ENCODE data around the gene NAA25.

DNA sequence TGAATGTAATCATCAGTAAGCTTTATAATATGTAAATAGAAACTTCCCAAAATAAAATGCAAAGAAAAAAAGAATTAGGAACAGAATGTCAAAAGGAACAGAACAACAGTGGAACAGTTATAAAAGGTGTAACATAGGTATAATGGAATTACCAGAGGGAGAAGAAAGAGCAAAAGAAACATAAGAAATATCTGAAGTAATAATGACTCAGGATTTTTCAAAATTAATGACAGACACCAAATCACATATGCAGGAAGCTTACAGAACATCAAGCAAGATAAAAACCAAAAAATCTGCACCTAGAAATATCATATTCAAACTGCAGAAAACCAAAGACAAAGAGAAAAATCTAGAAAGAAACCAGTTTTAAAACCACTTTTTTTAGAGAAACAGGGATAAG lies 131.7 kb downstream of the NAA25 start:
- TF ChIP-seq FOXJ3 (CRISPR knock-in tag; IDR thresholded peaks at IDR 0.05) (no peak), NRF1 (IDR thresholded peaks at IDR 0.05; ENCODE audit: low read depth, low read length) (no peak), EP300 (IDR thresholded peaks at IDR 0.05; ENCODE audit: borderline replicate concordance in 1 of 2, low read depth in 1 of 2, low read length in 1 of 2) (no peak), RAD21 (IDR thresholded peaks at IDR 0.05; ENCODE audit: low read length) (no peak), FOSL2 (IDR thresholded peaks at IDR 0.05; ENCODE audit: borderline replicate concordance, low read depth) (no peak)
- TF ChIP-seq, protein P1, sequence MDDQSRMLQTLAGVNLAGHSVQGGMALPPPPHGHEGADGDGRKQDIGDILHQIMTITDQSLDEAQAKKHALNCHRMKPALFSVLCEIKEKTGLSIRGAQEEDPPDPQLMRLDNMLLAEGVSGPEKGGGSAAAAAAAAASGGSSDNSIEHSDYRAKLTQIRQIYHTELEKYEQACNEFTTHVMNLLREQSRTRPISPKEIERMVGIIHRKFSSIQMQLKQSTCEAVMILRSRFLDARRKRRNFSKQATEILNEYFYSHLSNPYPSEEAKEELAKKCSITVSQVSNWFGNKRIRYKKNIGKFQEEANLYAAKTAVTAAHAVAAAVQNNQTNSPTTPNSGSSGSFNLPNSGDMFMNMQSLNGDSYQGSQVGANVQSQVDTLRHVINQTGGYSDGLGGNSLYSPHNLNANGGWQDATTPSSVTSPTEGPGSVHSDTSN (IDR thresholded peaks at IDR 0.05) = no peak
- TF ChIP-seq, protein P2, sequence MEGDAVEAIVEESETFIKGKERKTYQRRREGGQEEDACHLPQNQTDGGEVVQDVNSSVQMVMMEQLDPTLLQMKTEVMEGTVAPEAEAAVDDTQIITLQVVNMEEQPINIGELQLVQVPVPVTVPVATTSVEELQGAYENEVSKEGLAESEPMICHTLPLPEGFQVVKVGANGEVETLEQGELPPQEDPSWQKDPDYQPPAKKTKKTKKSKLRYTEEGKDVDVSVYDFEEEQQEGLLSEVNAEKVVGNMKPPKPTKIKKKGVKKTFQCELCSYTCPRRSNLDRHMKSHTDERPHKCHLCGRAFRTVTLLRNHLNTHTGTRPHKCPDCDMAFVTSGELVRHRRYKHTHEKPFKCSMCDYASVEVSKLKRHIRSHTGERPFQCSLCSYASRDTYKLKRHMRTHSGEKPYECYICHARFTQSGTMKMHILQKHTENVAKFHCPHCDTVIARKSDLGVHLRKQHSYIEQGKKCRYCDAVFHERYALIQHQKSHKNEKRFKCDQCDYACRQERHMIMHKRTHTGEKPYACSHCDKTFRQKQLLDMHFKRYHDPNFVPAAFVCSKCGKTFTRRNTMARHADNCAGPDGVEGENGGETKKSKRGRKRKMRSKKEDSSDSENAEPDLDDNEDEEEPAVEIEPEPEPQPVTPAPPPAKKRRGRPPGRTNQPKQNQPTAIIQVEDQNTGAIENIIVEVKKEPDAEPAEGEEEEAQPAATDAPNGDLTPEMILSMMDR (IDR thresholded peaks at IDR 0.05) = no peak
- TF ChIP-seq, protein P3, sequence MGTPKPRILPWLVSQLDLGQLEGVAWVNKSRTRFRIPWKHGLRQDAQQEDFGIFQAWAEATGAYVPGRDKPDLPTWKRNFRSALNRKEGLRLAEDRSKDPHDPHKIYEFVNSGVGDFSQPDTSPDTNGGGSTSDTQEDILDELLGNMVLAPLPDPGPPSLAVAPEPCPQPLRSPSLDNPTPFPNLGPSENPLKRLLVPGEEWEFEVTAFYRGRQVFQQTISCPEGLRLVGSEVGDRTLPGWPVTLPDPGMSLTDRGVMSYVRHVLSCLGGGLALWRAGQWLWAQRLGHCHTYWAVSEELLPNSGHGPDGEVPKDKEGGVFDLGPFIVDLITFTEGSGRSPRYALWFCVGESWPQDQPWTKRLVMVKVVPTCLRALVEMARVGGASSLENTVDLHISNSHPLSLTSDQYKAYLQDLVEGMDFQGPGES (IDR thresholded peaks at IDR 0.05; ENCODE audit: low read depth, low read length) = no peak
- TF ChIP-seq, protein P4, sequence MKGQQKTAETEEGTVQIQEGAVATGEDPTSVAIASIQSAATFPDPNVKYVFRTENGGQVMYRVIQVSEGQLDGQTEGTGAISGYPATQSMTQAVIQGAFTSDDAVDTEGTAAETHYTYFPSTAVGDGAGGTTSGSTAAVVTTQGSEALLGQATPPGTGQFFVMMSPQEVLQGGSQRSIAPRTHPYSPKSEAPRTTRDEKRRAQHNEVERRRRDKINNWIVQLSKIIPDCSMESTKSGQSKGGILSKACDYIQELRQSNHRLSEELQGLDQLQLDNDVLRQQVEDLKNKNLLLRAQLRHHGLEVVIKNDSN (IDR thresholded peaks at IDR 0.05; ENCODE audit: borderline replicate concordance, low read depth) = no peak
- TF ChIP-seq, protein P5, sequence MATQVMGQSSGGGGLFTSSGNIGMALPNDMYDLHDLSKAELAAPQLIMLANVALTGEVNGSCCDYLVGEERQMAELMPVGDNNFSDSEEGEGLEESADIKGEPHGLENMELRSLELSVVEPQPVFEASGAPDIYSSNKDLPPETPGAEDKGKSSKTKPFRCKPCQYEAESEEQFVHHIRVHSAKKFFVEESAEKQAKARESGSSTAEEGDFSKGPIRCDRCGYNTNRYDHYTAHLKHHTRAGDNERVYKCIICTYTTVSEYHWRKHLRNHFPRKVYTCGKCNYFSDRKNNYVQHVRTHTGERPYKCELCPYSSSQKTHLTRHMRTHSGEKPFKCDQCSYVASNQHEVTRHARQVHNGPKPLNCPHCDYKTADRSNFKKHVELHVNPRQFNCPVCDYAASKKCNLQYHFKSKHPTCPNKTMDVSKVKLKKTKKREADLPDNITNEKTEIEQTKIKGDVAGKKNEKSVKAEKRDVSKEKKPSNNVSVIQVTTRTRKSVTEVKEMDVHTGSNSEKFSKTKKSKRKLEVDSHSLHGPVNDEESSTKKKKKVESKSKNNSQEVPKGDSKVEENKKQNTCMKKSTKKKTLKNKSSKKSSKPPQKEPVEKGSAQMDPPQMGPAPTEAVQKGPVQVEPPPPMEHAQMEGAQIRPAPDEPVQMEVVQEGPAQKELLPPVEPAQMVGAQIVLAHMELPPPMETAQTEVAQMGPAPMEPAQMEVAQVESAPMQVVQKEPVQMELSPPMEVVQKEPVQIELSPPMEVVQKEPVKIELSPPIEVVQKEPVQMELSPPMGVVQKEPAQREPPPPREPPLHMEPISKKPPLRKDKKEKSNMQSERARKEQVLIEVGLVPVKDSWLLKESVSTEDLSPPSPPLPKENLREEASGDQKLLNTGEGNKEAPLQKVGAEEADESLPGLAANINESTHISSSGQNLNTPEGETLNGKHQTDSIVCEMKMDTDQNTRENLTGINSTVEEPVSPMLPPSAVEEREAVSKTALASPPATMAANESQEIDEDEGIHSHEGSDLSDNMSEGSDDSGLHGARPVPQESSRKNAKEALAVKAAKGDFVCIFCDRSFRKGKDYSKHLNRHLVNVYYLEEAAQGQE (IDR thresholded peaks at IDR 0.05; ENCODE audit: low read depth, low read length) = no peak
- TF ChIP-seq, protein P6, sequence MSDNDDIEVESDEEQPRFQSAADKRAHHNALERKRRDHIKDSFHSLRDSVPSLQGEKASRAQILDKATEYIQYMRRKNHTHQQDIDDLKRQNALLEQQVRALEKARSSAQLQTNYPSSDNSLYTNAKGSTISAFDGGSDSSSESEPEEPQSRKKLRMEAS (IDR thresholded peaks at IDR 0.05; ENCODE audit: low read depth) = no peak

Data from SK-N-SH (cell line).